Measurements from ENCODE around the gene GALNTL6.

GALNTL6 gene

DNA sequence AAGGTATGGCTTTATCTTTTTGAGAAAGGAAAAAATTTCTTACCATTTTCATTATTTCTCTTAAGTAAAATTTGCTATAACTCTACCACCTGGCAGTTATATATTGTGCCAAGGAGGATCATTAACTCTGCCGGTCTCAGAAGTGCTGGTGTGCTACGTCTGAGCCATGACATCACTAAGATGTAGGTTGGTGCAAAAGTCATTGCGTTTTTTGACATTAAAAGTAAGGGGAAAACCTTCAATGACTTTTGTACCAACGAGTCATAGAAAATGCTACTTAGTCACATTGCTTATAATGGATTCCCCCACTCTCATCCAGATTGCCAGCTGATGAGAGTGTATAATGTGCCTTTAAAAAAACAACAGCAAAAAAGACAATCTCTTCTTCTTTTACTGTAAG lies 786.4 kb downstream of the GALNTL6 start:
- no peak for DNase-seq

DNA sequence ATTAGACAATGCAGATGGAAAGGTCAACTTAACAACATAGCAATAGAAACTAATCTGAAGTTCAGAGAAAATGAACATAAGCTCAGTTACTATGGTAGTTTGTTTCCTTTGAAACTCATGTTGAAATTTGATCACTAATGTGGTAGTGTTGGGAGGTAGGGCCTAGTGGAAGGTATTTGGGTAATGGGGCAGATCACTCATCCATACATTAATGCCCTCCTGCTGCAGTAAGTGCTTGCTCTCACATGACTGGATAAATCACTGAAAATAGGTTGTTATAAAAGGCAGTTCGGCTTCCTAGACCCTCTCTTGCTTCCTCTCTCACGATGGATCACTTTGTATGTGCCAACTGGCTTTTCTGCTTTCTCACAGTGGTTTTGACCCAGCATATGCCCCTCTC lies 788.0 kb downstream of the GALNTL6 start:
- no peak for DNase-seq

DNA sequence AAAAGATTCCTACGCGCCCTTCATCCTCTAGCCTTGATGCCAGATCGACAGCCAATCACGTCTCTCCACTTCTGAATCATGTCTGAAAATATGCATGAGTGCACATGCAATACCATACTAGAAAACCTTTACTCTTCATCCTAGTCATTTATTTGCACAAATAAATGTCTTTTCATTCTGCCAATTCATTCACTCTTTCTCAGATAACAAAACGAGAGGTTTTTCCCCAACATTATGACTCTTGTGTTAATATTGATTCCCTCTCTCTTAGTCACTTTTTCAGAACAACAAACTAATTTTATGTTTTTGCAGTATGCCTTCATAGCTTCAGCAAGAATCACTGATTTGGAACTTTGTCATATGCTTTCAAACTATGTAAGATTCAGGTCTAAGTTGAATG lies 806.0 kb downstream of the GALNTL6 start:
- no peak for DNase-seq

DNA sequence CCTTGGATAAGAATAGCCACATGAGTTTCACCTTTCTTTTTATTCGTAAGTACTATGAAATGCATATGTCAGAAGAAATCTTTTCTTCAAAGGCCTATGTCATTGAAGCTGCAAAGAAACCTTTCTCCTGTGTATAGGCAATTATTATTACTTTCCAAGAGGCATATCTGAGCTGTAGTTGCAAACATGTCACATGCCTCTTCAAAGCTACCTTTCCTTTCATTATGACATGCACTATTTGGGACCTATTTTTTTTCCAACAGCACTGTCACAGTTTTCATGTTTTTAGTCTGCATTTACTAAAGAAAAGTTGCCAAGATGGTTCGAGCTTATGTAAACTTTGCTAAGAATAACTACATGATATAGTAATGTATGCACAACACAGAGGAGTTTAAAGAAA lies 806.6 kb downstream of the GALNTL6 start:
- no peak for DNase-seq

DNA sequence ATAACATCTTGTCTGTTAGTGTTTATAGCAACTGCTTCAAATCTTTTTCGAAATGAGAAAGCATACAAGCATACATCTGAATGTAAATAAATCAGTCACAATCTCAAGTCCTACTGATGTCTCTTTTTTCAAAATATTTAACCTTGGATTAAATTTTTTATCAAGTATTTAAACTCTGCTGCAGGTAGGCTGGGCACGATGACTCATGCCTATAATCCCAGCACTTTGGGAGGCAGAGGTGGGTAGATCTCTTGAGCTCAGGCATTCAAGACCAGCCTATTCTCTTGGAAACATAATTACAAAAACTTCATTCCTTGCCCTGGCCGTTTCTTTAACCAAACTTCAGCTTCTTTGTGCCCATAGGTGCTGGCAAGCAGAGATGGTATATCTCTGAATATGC lies 815.1 kb downstream of the GALNTL6 start:
- no peak for DNase-seq

DNA sequence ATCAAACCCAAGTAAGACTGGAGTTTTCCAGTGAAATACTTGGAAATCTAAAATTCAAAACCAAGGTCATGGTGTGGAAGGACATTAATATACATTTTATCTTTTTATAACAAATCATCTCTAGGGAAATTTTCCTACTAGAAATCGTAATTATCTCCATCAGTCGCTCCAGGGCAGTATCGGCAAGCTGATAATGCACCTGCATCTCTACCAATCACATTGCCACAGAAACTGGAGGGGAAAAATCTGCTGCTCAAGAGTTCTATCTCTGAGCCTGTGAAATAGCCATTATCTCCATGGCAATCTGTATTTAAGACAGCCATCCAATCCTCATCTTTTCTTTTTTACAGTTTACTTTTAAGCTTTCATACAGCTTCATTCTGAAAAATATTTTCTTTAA lies 817.1 kb downstream of the GALNTL6 start:
- no peak for DNase-seq

DNA sequence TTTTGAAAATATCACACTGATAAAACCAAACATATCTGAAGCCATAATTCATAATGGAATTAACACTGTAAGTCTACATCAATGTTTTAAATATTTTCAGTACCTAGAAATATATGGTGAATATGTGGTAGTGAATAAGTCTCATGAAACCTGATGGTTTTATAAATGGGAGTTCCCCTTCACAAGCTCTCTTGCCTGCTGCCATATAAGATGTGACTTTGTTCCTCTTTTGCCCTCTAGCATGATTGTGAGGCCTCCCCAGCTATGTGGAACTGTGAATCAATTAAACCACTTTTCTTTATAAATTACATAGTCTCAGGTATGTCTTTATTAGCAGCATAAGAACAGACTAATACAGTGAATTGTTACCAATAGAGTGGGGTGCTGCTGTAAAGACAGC lies 818.6 kb downstream of the GALNTL6 start:
- DNase-seq, result no peak

DNA sequence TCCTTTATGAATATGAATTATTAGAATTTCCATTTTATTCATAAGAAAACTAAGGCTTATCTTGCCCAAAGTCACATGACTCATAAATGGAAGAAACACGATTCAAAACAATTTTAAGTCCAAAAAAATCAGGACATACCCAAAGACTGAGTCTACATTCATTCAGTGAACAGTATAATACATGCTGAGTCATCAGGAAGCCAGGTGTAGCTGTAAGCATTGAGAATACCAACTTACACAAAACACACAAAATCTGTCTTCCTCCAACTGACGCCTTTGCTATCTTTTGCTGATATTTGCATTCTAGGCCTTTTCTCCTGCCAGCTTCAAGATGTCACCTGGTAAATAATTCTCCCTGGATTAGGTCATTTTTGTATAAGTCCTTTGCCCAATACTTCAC lies 835.3 kb downstream of the GALNTL6 start:
- no peak for DNase-seq

DNA sequence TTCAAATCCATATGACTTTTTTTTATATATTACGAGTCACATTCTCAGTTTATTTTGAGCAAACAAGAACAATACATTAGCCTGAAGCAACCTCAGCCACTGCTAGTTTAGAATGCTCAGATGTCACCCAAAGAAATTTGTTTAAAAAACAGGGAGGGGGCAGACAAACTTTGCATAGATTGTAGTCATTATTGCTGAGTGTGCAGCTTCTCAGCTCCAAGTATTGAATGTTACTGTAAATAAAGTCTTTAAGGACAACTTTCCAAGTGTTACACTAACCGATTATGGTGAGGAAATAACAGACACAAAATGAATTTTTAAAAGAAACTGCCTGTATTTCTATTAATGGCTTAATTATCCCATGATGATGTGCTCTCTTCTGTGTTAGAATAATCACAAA lies 835.9 kb downstream of the GALNTL6 start:
- no peak for DNase-seq

DNA sequence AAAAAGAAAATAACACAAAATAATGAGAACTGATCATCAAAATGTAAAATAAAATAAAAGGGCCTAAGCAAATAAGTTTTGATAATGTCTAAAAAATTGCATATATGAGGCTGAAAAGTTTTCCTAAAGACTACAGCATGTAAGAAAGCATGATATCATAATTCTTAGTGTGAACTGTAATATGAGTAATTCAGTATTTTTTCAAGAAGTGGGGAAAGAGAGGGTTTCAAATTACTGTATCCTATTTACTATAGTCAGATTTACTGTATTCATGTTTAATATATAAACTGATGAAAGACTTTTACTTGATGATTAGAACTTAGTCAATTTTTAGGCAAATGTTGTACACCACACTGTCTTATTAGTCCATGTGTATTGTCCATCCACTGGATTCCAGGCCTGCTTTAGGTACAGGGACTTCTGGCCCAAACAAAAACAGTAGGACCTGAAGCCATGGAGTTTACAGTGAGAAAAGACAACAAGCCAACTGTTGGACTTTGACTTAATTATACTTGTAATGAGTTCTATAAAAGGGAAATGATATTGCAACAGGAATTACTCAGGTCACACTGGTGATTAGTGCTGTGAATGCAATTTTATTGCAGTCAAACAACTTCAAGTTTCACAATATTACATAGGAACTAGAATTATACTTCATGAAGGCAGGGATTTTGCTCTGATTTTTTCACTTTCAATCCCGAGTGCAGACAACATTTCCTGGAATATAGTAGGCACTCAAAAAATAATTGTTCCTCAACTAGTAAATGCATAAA lies 837.7 kb downstream of the GALNTL6 start:
- DNase-seq, result no peak

DNA sequence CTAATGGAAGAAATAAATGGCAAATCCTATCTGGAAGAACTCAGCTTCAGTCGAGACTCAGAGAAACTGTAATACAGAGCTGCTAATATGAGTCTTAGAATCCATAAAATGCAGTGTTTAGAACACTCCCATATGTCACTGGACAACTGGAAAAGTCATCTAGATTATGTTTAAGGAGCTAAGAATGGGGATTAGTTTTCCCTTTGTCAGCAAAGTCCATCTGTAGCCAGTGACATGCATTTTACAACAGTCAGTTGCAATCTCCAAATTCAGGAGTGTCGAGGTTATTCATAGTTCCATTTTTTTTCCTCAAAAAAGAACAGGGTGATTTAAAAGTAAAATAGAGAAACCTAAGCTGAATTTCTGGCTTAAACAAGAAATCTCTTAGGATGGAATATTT lies 838.8 kb downstream of the GALNTL6 start:
- DNase-seq, result no peak

DNA sequence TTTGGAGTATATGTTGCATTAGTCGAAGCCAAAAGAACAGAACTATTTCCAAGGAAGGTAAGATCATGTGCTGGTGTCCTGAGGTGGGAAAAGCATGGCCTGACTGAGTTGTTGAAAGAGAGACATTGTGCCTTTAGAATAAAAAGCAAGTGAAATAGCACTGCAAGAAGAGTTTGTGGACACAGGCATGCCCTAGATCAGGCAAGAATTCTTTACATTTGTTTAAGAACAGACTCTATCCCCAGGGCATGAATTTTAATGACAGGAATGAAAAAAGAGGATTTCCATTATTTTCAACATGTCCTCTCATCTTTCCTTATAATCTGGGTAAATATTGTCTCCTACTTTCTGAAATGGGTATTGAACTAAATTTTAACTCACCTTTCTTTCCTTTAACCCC lies 839.2 kb downstream of the GALNTL6 start:
- no peak for DNase-seq

DNA sequence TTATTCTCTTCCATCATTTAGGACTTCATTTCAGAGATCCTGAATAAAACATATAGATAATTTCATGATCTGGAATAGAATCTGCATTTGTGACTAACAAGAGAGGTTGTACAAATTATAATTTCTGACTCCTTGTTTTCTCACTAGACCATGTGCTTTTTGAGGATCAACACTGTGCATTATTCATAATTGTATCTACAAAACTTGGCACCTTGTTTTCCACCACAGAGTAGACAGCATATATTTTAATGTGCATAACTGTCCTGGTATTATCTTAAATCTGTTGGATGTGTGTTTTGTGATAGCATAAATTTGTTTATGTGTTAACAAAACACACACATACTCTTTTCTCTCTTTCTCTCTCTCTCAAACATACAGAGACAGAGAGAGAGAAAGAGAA lies 840.5 kb downstream of the GALNTL6 start:
- DNase-seq, result no peak

DNA sequence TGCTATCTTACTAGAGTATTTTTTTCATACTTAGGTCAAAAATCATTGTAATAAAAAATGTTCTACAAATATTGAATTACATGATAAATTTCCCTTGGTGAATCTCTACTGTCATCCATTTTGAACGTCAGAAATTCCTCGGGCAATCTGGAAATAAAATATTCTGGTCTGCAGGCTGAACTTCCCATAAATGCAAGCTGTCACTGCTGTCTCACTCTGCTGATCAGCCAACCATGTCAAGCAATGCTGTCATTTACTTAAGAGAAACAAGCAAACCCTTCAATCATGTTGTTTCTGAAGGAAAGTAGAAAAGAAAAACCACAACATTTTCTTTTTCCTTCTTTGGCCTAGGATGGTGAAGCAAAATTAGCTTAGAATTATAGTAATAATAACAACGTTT lies 841.3 kb downstream of the GALNTL6 start:
- DNase-seq, result no peak

DNA sequence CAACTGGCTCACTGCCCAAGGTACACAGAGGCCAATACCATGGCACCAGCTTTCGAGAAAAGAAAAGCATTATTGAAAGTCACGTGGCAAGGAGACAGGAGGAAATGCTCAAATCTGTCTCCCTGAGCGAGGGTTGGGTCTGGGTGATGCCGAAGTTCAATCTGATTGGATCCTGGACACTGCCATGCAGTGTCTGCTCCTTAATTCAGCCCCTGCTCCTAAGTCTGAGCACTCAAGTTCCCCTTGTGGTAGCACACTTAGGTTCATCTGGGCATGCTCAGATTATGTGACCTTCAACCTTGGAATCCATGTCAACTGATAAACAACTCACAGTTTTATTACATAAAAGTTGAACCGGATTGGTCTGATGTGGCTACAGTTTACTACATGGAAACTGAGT lies 842.9 kb downstream of the GALNTL6 start:
- no peak for DNase-seq

DNA sequence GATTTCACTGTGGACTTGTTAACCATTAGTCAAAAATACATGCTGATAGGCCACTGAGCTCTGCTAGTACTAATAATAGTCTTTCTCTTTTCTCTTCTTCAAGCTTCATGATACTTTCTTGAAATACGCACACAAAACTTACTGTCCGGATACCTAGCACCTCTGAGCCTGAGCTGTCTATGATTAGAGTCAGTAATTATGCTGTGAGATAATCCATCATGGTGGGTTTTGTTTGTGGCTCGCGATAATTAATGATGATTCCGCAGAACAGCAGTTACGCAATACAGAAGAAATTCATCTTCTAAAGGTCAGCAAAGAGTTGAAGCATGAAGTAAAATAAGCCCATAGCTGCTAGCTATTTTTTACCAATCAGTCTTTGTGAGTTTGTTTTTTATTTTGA lies 843.9 kb downstream of the GALNTL6 start:
- DNase-seq, result no peak

DNA sequence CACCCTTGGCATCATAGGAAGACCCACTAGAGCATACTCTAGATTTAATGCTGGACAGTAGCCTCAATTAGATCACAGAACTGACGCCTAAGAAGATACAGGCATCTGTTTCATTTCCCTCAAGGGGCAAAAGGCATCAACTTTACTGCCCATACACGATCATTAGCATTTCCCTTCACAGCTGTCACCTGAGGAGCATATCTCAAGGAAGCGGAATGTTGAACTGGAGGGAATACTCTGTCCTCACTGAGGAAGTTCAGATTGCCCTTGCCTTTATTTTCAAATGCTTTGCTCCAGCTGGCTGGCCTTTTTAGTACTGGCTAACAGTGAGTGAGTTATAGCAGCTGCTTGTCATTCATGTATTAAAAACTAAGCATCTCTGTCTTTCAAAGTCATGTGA lies 847.0 kb downstream of the GALNTL6 start:
- DNase-seq, result no peak

DNA sequence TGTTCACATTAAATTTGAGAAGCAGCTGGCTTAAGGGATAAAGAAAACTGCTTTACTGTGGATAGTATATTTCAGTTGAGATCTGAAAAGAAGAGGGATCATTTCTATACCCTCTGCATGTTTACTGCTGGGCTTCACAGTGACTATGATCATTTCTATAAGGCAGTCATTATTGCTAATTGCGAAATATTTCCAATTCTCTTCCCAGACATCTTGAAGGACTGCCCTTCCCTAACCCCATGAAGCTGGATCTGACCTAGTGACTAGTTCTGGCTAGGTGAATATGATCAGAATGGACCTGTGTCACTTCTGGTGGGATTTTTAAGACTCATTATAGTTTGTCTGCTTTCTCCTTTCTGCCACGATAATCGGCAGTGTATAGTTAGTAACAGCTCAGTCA lies 848.9 kb downstream of the GALNTL6 start:
- no peak for DNase-seq

DNA sequence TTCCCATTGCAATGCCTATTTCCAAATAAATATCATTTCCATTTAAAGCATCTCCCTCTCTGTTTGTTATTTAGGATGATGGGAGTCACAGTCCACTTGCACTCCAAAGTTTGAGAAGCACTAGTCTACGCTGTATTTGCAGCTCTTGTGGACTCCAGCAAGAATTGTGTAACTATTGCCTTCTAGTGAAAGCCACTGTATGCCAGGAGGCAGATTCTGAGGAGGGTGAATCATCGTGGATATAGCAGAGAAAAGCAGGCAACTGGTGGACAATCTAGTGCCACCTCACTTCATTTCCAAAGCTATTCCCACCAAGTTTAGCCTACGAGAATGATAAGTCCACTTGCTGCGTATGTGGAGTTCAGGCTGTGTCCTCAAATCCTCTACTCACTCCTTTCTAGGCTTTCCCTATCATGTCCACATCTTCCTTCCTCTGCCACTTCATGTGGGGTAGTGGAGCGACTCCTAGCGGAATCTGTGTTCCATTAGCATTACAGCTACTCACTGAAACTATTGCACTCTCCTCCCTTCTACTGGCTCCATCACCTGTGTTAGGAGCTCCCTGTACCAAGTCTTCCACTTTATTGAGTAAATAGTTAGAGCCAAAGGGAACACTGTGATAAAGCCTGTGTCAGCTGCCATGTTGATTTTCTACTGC lies 853.6 kb downstream of the GALNTL6 start:
- no peak for DNase-seq

DNA sequence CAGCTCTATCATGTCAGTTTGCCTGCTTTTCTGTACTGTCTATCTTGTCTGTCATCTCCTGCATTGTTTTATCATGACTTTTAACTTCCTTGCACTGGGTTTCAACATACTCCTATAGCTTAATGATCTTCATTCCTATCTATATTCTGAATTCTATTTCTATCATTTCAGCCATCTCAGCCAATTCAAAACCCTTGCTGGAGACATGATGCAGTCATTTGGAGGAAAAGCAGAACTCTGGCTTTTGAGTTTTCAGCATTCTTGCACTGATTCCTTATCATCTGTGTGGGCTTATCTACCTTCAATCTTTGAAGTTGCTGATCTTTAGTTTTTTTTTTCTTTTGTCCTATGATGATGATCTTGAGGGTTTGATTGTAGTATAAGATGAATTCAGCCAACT lies 861.6 kb downstream of the GALNTL6 start:
- DNase-seq, result no peak

DNA sequence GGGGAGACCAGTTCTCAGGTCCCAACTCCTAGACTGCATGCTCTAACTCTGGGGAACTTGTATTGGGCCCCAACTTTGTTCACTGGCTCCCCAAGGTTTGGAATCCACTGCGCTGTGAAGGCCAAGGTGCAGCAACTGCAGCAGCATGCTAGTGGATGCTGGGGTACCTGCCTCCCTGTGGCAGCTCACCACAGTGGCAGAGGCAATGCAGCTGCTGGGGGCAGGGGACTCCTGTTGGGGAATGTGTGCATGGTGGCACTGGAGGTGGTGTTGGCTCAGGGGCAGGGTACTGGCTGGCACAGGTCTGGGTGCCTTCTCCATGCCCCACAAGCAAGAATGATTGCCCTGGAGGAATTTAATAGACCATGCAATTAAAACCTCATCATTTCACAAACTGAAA lies 862.0 kb downstream of the GALNTL6 start:
- DNase-seq, result no peak

DNA sequence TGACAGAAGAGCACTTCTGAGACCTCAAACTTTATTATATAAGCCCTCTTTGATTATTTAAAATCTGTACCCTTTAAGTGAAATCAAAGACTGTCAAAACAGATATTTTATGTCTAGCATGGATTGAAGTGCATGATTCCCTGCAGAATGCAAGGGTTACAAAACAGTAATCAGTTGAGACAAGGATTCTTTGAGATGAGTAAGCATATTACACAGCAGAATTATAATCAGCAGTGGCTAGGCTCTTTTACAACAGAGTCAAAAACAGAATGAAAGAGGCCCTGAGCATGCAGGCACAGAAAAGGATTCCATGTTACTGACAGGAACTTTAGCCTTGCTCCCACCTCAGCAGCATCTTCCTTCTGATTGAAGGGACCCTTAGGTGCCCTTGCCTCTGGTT lies 867.5 kb downstream of the GALNTL6 start:
- no peak for DNase-seq

DNA sequence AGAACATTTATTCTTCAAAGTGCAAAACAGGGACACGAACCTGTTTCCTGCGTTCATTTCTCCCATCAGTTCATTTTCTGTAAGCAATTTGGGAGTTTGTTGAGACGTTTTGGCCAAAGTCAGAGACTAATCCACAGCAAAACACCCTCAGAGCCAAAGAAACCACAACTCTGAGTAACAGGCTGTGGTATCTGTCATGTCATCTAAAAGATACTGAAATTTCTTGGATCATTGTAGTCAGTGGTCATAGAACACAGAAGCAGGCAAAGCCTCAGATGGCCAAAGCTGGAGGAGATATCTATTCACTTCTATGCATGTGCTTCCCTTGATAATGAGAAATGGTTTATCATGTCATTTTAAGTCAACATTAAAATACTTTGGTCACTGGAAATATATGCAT lies 869.8 kb downstream of the GALNTL6 start:
- DNase-seq, result no peak

DNA sequence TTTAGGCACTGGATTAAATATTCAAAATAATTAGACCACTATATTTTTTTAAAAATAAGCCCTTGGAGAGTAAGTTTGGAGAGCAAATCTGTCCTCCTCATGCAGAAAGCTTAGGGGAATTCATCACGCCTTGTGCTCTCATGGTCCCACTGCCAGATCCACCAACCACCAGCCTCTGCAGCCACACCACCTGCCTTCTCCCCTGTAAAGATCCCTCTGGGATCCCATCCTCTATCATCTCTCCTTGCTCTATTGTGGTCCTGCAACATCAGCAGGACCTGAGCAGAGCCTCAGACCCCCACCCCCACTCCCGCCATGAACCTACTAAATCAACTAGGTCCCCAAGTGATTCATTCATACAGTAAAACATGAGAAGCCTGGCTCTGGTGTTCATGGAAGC lies 872.8 kb downstream of the GALNTL6 start:
- no peak for DNase-seq

DNA sequence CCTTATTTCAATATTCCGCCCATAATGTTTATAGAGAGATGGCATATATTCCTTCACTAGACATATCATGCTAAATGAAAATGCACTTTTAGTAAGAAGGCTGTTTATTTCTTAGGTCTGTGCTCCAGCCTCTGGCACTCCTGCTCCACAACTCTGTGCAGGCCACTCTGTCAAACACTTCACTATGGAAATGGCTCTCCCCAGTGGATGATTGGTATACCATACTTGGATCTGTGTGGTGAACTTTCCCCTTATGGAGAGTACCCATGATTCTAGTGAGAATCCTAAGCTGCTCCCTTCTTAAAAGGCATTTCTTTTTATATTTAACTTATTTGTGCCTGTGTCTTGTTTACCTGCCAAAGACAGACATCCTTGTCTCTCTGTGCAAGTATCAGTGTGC lies 875.3 kb downstream of the GALNTL6 start:
- no peak for DNase-seq
